PC-9 (cell line): Measurements from ENCODE around the gene NPR1. TPM values are rescaled to one million over a fixed set of nuclear protein-coding genes. Genes with fewer than 3 reads are reported as not detected.

Source experiments
- BruUV-seq: library from RNA; stranded (reverse); fragments of 400-500 nt; replicated peaks from 2 replicates; lab custom pipeline; 2021; lab: Mats Ljungman, UMichigan
- CTCF ChIA-PET: fragments of 300-600 bp; sonication (Branson Sonifier 250); formaldehyde crosslinking; loops from one replicate; lab custom pipeline; 2022; ENCODE audit warnings: antibody characterized with exemption; lab: Charles Lee
- POLR2A ChIA-PET: fragments of 300-600 bp; sonication (Branson Sonifier 250); formaldehyde crosslinking; loops from one replicate; lab custom pipeline; 2022; ENCODE audit warnings: antibody characterized with exemption; ENCODE audit not compliant: unreplicated experiment; lab: Charles Lee
- DNase-seq, 2 experiments: peaks; one replicate each; pipeline versions ENCODE4 v3.0.0 to v3.0.0-alpha.2; 2015 to 2022; ENCODE audit warnings: mixed read lengths in 1 of 2
- H2AFZ ChIP-seq: fragments of 200-600 bp; sonication (generic); 2 replicates; pipeline ENCODE4 v1.8.1; 2017; ENCODE audit warnings: antibody characterized with exemption
- H3F3A ChIP-seq: fragments of 200-600 bp; sonication (generic); 2 replicates; pipeline ENCODE4 v1.8.1; 2017; ENCODE audit warnings: antibody characterized with exemption, mild to moderate bottlenecking, low read depth; ENCODE audit not compliant: insufficient read depth
- H3K27ac ChIP-seq: fragments of 200-600 bp; sonication (generic); 2 replicates; pipeline ENCODE4 v1.6.1; 2016; ENCODE audit warnings: mixed run types
- H3K27me3 ChIP-seq: fragments of 200-600 bp; sonication (generic); 2 replicates; pipeline ENCODE4 v1.6.1; 2016; ENCODE audit warnings: low read depth, mixed run types; ENCODE audit not compliant: insufficient read depth
- H3K36me3 ChIP-seq: fragments of 200-600 bp; sonication (generic); 2 replicates; pipeline ENCODE4 v1.6.1; 2016; ENCODE audit warnings: low read depth, mixed run types
- H3K4me1 ChIP-seq: fragments of 200-600 bp; sonication (generic); replicated peaks from 2 replicates; pipeline ENCODE4 v1.6.1; 2016; ENCODE audit warnings: mixed run types; ENCODE audit not compliant: insufficient read depth
- H3K4me2 ChIP-seq: fragments of 200-600 bp; sonication (generic); 2 replicates; pipeline ENCODE4 v1.6.1; 2017; ENCODE audit warnings: mixed run types
- H3K4me3 ChIP-seq: fragments of 200-600 bp; sonication (generic); 2 replicates; pipeline ENCODE4 v1.6.1; 2016; ENCODE audit warnings: mixed run types
- H3K79me2 ChIP-seq: fragments of 200-600 bp; sonication (generic); 2 replicates; pipeline ENCODE4 v1.6.1; 2017; ENCODE audit warnings: low read depth, mixed run types
- H3K9me2 ChIP-seq: fragments of 200-600 bp; sonication (generic); 2 replicates; pipeline ENCODE4 v1.8.1; 2017; ENCODE audit warnings: mild to moderate bottlenecking; ENCODE audit not compliant: insufficient read depth
- H3K9me3 ChIP-seq: fragments of 200-600 bp; sonication (generic); 2 replicates; pipeline ENCODE4 v1.8.1; 2016; ENCODE audit warnings: low read depth; ENCODE audit not compliant: insufficient read depth
- H4K20me1 ChIP-seq: fragments of 200-600 bp; sonication (generic); 2 replicates; pipeline ENCODE4 v1.8.1; 2017; ENCODE audit not compliant: insufficient read depth
- EZH2 ChIP-seq: fragments of 200-600 bp; sonication (generic); IDR thresholded peaks from 2 replicates; pipeline ENCODE4 v1.8.0; 2017; ENCODE audit warnings: antibody characterized with exemption, low read depth
- intact Hi-C: fragments of 100-400 bp; cut with micrococcal nuclease; formaldehyde crosslinking; loops from one replicate; pipeline ENCODE4 v1.10.0; 2022; ENCODE audit not compliant: unreplicated experiment
- total RNA-seq: library from RNA; stranded (reverse); gene quantifications from 2 replicates; pipeline ENCODE4 v1.2.3, GENCODE V29; 2021
- TF ChIP-seq, protein P1 (sequence below): fragments of 200-600 bp; sonication (generic); conservative IDR thresholded peaks from 2 replicates; pipeline ENCODE4 v1.6.1; 2017; ENCODE audit warnings: mixed run types, antibody characterized with exemption, mild to moderate bottlenecking, moderate library complexity

NPR1 gene
- total RNA-seq, 1 experiment from 2014 or later = 0.98 TPM

DNA sequence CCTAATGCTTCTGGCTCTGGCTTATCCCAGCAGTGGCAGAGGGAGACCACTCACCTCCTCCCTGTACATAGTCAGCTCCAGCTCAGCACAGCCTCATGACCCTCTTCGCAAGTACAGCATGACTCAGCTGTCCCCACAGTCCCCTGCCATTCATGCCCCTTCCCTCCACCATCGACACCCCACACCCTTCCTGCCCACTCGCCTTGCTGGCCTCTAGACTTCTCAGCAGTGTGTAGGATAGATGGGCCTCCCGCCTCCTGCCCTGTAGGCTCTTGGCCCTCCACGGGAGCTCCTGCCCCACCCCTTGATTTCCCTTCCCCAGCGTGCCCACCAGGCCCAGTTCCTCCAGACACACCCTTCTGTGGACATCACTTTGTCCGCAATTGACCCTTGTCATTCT is 9.8 kb downstream of the NPR1 start:
- ChIA-PET POLR2A (interaction anchor here (0.5 kb wide), 1 partner anchor 66 kb away, joined by 19 read pairs; no protein-coding TSS in a partner anchor), CTCF (no interaction called here)
- TF ChIP-seq, protein P1, sequence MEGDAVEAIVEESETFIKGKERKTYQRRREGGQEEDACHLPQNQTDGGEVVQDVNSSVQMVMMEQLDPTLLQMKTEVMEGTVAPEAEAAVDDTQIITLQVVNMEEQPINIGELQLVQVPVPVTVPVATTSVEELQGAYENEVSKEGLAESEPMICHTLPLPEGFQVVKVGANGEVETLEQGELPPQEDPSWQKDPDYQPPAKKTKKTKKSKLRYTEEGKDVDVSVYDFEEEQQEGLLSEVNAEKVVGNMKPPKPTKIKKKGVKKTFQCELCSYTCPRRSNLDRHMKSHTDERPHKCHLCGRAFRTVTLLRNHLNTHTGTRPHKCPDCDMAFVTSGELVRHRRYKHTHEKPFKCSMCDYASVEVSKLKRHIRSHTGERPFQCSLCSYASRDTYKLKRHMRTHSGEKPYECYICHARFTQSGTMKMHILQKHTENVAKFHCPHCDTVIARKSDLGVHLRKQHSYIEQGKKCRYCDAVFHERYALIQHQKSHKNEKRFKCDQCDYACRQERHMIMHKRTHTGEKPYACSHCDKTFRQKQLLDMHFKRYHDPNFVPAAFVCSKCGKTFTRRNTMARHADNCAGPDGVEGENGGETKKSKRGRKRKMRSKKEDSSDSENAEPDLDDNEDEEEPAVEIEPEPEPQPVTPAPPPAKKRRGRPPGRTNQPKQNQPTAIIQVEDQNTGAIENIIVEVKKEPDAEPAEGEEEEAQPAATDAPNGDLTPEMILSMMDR = no peak
- no peak for TF ChIP-seq EZH2
- no peaks in the 10 kb centered on the region for H3K9me2 ChIP-seq
- H4K20me1 ChIP-seq = no peaks in the 10 kb centered on the region
- no peak overlapping the region for H2AFZ ChIP-seq
- H3K4me3 ChIP-seq = no peak overlapping the region
- intact Hi-C loops = no loop called here
- no peak overlapping the region for H3K4me2 ChIP-seq
- no peaks in the 10 kb centered on the region for H3K27me3 ChIP-seq
- BruUV-seq = no TSS peak
- no peak overlapping the region for H3K27ac ChIP-seq
- H3F3A ChIP-seq = no peaks in the 10 kb centered on the region
- DNase-seq = no peak
- H3K4me1 ChIP-seq = peaks cover 6% of the 10 kb centered on the region
- H3K9me3 ChIP-seq = no peaks in the 10 kb centered on the region
- no peaks in the 10 kb centered on the region for H3K36me3 ChIP-seq
- H3K79me2 ChIP-seq = no peaks in the 10 kb centered on the region

DNA sequence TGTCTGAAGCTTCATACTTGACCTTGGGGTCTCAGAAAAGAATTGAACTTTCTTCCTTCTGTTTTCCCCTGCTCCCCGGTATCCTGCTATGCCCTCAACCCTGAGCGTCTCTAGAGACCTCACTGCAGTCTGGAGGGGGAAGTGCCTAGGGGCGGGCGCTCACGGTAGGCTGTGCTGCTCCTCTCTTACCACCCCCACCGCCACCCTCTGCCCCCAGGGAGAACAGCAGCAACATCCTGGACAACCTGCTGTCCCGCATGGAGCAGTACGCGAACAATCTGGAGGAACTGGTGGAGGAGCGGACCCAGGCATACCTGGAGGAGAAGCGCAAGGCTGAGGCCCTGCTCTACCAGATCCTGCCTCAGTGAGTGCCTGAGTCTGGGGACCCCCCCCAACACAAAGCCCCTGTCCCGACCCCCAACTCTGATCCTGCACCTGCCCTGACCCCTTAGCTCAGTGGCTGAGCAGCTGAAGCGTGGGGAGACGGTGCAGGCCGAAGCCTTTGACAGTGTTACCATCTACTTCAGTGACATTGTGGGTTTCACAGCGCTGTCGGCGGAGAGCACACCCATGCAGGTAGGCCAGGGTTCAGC is 10.3 kb downstream of the NPR1 start:
- no peaks in the 10 kb centered on the region for H4K20me1 ChIP-seq
- H3K79me2 ChIP-seq = no peaks in the 10 kb centered on the region
- H3K36me3 ChIP-seq = no peaks in the 10 kb centered on the region
- H3K4me1 ChIP-seq = peaks cover 9% of the 10 kb centered on the region
- intact Hi-C loops = no loop called here
- H3K27me3 ChIP-seq = no peaks in the 10 kb centered on the region
- TF ChIP-seq, protein P1 = no peak
- no peak for TF ChIP-seq EZH2
- no peaks in the 10 kb centered on the region for H3K9me2 ChIP-seq
- CTCF ChIA-PET = no interaction called here
- H3K4me2 ChIP-seq = no peak overlapping the region
- H3F3A ChIP-seq = no peaks in the 10 kb centered on the region
- POLR2A ChIA-PET = no interaction called here
- DNase-seq = no peak
- H3K9me3 ChIP-seq = no peaks in the 10 kb centered on the region
- no peak overlapping the region for H2AFZ ChIP-seq
- H3K4me3 ChIP-seq = no peak overlapping the region
- no peak overlapping the region for H3K27ac ChIP-seq
- BruUV-seq = no TSS peak

DNA sequence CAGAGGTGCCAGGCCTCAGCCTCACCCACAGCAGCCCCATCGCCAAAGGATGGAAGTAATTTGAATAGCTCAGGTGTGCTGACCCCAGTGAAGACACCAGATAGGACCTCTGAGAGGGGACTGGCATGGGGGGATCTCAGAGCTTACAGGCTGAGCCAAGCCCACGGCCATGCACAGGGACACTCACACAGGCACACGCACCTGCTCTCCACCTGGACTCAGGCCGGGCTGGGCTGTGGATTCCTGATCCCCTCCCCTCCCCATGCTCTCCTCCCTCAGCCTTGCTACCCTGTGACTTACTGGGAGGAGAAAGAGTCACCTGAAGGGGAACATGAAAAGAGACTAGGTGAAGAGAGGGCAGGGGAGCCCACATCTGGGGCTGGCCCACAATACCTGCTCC is 15.0 kb downstream of the NPR1 start:
- no peak overlapping the region for H2AFZ ChIP-seq
- H3K27ac ChIP-seq = no peak overlapping the region
- H3K4me2 ChIP-seq = no peak overlapping the region
- ChIA-PET POLR2A (no interaction called here), CTCF (no interaction called here)
- intact Hi-C loops = no loop called here
- no peaks in the 10 kb centered on the region for H3K36me3 ChIP-seq
- H3K27me3 ChIP-seq = no peaks in the 10 kb centered on the region
- no peaks in the 10 kb centered on the region for H4K20me1 ChIP-seq
- no TSS peak for BruUV-seq
- H3K9me3 ChIP-seq = no peaks in the 10 kb centered on the region
- peaks cover 25% of the 10 kb centered on the region for H3K4me1 ChIP-seq
- H3K4me3 ChIP-seq = no peak overlapping the region
- no peaks in the 10 kb centered on the region for H3K79me2 ChIP-seq
- no peak for DNase-seq
- TF ChIP-seq, protein P1 = no peak
- no peak for TF ChIP-seq EZH2
- no peaks in the 10 kb centered on the region for H3K9me2 ChIP-seq
- H3F3A ChIP-seq = peaks cover 6% of the 10 kb centered on the region; the same call in 1 of the 2 replicates
